Measurements from ENCODE around the gene RABAC1. TPM values are rescaled to one million over a fixed set of nuclear protein-coding genes. Genes with fewer than 3 reads are reported as not detected.
A peak's percentile ranks its signal among the peaks of the same experiment; 100 is the strongest.

RABAC1 gene, protein sequence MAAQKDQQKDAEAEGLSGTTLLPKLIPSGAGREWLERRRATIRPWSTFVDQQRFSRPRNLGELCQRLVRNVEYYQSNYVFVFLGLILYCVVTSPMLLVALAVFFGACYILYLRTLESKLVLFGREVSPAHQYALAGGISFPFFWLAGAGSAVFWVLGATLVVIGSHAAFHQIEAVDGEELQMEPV
- 294 and 405 TPM in 2 replicates for total RNA-seq (2014; rRNA removed; shearing (Covaris generic))
- 470 and 473 TPM in 2 replicates for polyA plus RNA-seq (2016; fragmentation: Nextera tagmentation; extraction: Ambion mirVana)

DNA sequence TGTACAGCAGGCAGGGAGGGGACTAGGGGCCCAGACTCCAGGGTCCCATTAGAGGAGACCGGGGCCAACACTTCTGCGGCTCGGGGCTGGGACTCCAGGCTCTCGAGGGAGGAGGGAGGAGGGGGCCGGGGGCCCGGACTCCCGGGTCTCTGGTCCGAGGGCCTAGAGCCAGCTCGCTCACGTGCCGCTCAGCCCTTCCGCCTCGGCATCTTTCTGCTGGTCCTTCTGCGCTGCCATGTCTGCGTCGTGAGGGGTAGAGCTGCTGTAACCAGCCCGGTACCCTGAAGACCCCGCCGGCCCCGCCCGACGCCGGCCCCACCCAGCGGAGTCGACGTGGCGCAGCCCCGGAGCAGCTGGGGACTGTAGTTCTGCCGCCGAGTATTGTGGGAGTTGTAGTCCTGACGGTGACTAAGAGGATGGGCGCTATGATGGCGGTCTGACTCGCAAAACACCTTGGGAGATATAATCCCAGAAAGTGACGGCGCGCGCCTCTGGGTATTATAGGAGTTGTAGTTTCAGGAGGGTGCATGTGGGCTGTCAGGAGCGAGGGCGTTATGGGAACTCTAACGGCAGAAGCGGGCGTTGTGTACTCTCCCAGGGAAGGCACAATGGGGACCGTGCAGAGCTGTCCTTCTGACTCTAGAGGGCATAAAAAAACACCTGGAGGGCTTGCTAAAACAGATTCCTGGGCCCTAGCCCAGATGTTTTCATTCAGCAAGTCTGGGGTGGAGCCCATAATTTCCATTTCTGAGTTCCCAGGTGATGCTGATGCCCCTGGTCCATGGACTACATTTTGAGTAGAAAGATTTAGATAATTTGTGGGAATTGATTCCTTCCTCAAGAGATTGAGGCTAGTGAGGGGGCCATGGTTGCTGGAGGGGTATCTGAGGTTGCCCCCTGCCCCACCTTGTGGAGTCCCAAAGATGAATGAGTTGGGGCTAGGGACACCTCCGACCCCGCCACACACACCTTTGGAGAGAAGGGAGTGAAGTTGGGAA lies at the start of gene RABAC1:
Gene RABAC1 (minus strand): TSS at position 266 of the 998 bp plus-strand sequence. CDS start 29 bp downstream, at position 237.
- Histone ChIP-seq H3K36me3 (ENCODE audit: low read depth) (0 out of 2 replicates have a peak, but pooled peaks cover 3% of the 10 kb centered on the region), H3K9ac (peak within 1 kb of the TSS; percentile 100), H3K9me2 (ENCODE audit: insufficient read depth) (no peaks in the 10 kb centered on the region), H3F3A (ENCODE audit: insufficient read depth) (no peaks in the 10 kb centered on the region), H3K4me1 (ENCODE audit: insufficient read depth) (peaks cover 5% of the 10 kb centered on the region; the same call in 1 of the 2 replicates), H3K27me3 (replicated peaks; ENCODE audit: insufficient read depth) (no peaks in the 10 kb centered on the region), H3K79me2 (ENCODE audit: insufficient read depth) (peaks cover 10% of the 10 kb centered on the region), H3K4me2 (ENCODE audit: unreplicated experiment) (peak within 1 kb of the TSS; percentile 83), H3K9me3 (ENCODE audit: low read depth) (no peaks in the 10 kb centered on the region), H4K20me1 (ENCODE audit: insufficient read depth) (no peaks in the 10 kb centered on the region), H3K4me3 (peak within 1 kb of the TSS; percentile 94), H3K27ac (peak within 1 kb of the TSS; percentile 93), H2AFZ (peak within 1 kb of the TSS; percentile 86)
- 5 to 8% methylated on average over 32 to 46 of the region's 46 CpGs for WGBS, 2 experiments (ENCODE audit: low coverage in 1 of 2, low lambda C conversion rate in 2 of 2, missing lambda C conversion rate in 2 of 2)
- TF ChIP-seq EZH2 (IDR thresholded peaks at IDR 0.05; ENCODE audit: insufficient read depth, poor library complexity, severe bottlenecking) = no peak
- no peak for TF ChIP-seq EZH2phosphoT487 (IDR thresholded peaks at IDR 0.05; ENCODE audit: insufficient read depth, low read depth)
- in situ Hi-C loops (cut with MboI) = no loop called here
- peak; percentile 97 for DNase-seq

- Histone ChIP-seq H3K79me2 (ENCODE audit: insufficient read depth) (no peaks in the 10 kb centered on the region), H4K20me1 (ENCODE audit: insufficient read depth) (no peaks in the 10 kb centered on the region), H3K9me3 (ENCODE audit: low read depth) (no peaks in the 10 kb centered on the region), H3F3A (ENCODE audit: insufficient read depth) (peaks cover 4% of the 10 kb centered on the region; the same call in 1 of the 2 replicates), H3K27me3 (replicated peaks; ENCODE audit: insufficient read depth) (peaks cover 15% of the 10 kb centered on the region), H3K4me2 (ENCODE audit: unreplicated experiment) (no peak overlapping the region), H3K27ac (no peak overlapping the region), H3K4me1 (ENCODE audit: insufficient read depth) (peaks cover 13% of the 10 kb centered on the region), H3K9ac (no peak overlapping the region), H2AFZ (no peak overlapping the region), H3K9me2 (ENCODE audit: insufficient read depth) (no peaks in the 10 kb centered on the region), H3K36me3 (ENCODE audit: low read depth) (no peaks in the 10 kb centered on the region), H3K4me3 (no peak overlapping the region)
- TF ChIP-seq EZH2 (IDR thresholded peaks at IDR 0.05; ENCODE audit: insufficient read depth, poor library complexity, severe bottlenecking) = no peak
- TF ChIP-seq EZH2phosphoT487 (IDR thresholded peaks at IDR 0.05; ENCODE audit: insufficient read depth, low read depth) = no peak
- in situ Hi-C loops (cut with MboI) = no loop called here
- 71 to 74% methylated on average over 13 of the region's 13 CpGs for WGBS, 2 experiments (ENCODE audit: low coverage in 1 of 2, low lambda C conversion rate in 2 of 2, missing lambda C conversion rate in 2 of 2)
- no peak for DNase-seq
These were observed 47.4 kb upstream of the RABAC1 start for GRCh38 chr19:42006569-42006968.

GRCh38 chr19:42005504-42005903 lies 46.4 kb upstream of the RABAC1 start:
- Histone ChIP-seq H3F3A (ENCODE audit: insufficient read depth) (peaks cover 4% of the 10 kb centered on the region; the same call in 1 of the 2 replicates), H2AFZ (no peak overlapping the region), H3K9me3 (ENCODE audit: low read depth) (no peaks in the 10 kb centered on the region), H3K9me2 (ENCODE audit: insufficient read depth) (no peaks in the 10 kb centered on the region), H3K9ac (no peak overlapping the region), H3K4me3 (no peak overlapping the region), H3K79me2 (ENCODE audit: insufficient read depth) (no peaks in the 10 kb centered on the region), H3K4me2 (ENCODE audit: unreplicated experiment) (no peak overlapping the region), H3K36me3 (ENCODE audit: low read depth) (no peaks in the 10 kb centered on the region), H3K4me1 (ENCODE audit: insufficient read depth) (peaks cover 8% of the 10 kb centered on the region), H3K27ac (no peak overlapping the region), H4K20me1 (ENCODE audit: insufficient read depth) (no peaks in the 10 kb centered on the region), H3K27me3 (replicated peaks; ENCODE audit: insufficient read depth) (peaks cover 25% of the 10 kb centered on the region)
- in situ Hi-C loops (cut with MboI) = no loop called here
- no peak for DNase-seq
- TF ChIP-seq EZH2phosphoT487 (IDR thresholded peaks at IDR 0.05; ENCODE audit: insufficient read depth, low read depth) = no peak
- TF ChIP-seq EZH2 (IDR thresholded peaks at IDR 0.05; ENCODE audit: insufficient read depth, poor library complexity, severe bottlenecking) = no peak
- 76 to 77% methylated on average over 22 of the region's 22 CpGs for WGBS, 2 experiments (ENCODE audit: low coverage in 1 of 2, low lambda C conversion rate in 2 of 2, missing lambda C conversion rate in 2 of 2)

- Histone ChIP-seq H3K9me3 (ENCODE audit: low read depth) (no peaks in the 10 kb centered on the region), H3K27ac (no peak overlapping the region), H3K79me2 (ENCODE audit: insufficient read depth) (no peaks in the 10 kb centered on the region), H2AFZ (no peak overlapping the region), H3K4me1 (ENCODE audit: insufficient read depth) (no peaks in the 10 kb centered on the region), H3K36me3 (ENCODE audit: low read depth) (no peaks in the 10 kb centered on the region), H4K20me1 (ENCODE audit: insufficient read depth) (no peaks in the 10 kb centered on the region), H3K4me2 (ENCODE audit: unreplicated experiment) (no peak overlapping the region), H3K27me3 (replicated peaks; ENCODE audit: insufficient read depth) (peaks cover 40% of the 10 kb centered on the region), H3F3A (ENCODE audit: insufficient read depth) (no peaks in the 10 kb centered on the region), H3K9me2 (ENCODE audit: insufficient read depth) (no peaks in the 10 kb centered on the region), H3K4me3 (no peak overlapping the region), H3K9ac (no peak overlapping the region)
- 68 to 73% methylated on average over 14 to 21 of the region's 21 CpGs for WGBS, 2 experiments (ENCODE audit: low coverage in 1 of 2, low lambda C conversion rate in 2 of 2, missing lambda C conversion rate in 2 of 2)
- TF ChIP-seq EZH2phosphoT487 (IDR thresholded peaks at IDR 0.05; ENCODE audit: insufficient read depth, low read depth) (no peak), EZH2 (IDR thresholded peaks at IDR 0.05; ENCODE audit: insufficient read depth, poor library complexity, severe bottlenecking) (no peak)
- in situ Hi-C loops (cut with MboI) = no loop called here
- DNase-seq = no peak
These were observed 44.6 kb upstream of the RABAC1 start for GRCh38 chr19:42003506-42004294.

All from GM23248 (cell line).